Fibroblast of skin of left biceps (primary cell): ENCODE data around the gene ZNF879.

Experiments used
- DNase-seq, 2 experiments: peaks; one replicate each; pipeline ENCODE4 v3.0.0-alpha.2; 2013; ENCODE audit warnings: low read depth in 2 of 2

The ZNF879 gene

DNA sequence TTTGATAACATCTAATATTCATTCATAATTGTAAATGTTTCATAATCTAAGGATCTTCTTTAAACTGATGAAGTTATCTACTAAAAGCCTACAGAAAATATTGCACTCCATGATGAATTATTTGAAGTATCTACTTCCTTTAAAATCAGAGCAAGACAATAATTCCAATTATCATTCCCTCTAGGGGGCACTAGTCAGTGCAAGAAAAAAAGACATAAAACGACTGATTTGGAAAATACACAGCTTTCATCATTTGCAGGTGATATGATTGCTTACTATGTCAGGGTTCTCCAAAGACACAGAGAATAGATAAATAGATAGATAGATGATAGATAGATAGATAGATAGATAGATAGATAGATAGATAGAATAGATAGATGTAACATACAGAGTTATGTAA lies 14.9 kb upstream of the ZNF879 start:
- no peak for DNase-seq

DNA sequence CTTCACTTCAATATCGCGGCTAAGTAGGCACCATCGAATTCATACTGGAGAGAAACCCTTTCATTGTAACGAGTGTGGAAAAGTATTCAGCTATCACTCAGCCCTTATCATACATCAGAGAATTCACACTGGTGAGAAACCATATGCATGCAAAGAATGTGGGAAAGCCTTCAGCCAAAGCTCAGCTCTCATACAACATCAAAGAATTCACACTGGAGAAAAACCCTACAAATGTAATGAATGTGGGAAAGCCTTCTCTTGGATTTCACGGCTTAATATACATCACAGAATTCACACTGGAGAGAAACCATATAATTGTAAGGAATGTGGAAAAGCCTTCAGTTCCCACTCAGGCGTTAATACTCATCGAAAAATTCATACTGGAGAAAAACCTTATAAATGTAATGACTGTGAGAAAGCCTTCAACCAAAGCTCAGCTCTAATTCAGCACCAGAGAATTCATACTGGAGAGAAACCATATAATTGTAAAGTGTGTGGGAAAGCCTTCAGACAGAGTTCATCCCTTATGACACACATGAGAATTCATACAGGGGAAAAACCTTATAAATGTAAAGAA lies 9.5 kb downstream of the ZNF879 start:
- DNase-seq: no peak

DNA sequence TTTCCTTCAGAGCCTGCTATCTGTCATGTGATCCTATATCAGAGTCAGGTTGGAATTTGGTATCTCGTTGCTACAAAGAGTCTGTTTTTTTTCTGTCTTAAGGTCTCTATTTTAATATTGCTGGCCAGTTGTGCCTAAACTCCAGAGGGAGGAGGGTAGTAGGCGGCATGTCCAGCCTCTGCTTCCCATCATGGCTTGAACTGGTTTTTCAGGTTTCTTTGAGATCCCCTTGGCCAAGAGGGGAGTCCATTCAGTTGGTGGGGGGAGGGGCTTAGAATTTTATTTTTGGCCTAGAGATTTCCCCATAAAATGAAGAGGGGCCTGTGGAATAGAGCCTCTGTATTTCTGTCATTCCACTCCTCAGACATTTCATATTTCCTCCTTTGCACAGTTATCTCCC lies 21.2 kb downstream of the ZNF879 start:
- no peak for DNase-seq

DNA sequence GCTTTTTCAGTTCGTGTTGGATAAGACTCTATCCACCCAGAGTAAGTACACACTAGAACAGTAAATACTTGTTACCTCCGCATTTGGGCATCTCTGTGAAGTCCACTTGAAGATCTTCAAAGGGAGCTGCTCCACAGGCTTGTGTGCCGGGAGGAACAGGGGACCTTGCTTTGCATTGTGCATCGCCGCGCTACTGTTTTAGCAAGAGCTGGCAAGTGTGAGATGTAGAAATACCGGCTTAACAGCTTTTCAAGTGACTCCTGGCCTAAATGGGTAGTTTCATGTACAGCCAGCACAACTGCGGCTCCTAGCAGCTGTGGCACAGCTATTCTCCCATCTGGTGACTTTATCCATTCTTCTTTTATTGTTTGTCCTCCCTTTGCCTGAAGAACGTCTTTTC lies 28.2 kb downstream of the ZNF879 start:
- DNase-seq: no peak

DNA sequence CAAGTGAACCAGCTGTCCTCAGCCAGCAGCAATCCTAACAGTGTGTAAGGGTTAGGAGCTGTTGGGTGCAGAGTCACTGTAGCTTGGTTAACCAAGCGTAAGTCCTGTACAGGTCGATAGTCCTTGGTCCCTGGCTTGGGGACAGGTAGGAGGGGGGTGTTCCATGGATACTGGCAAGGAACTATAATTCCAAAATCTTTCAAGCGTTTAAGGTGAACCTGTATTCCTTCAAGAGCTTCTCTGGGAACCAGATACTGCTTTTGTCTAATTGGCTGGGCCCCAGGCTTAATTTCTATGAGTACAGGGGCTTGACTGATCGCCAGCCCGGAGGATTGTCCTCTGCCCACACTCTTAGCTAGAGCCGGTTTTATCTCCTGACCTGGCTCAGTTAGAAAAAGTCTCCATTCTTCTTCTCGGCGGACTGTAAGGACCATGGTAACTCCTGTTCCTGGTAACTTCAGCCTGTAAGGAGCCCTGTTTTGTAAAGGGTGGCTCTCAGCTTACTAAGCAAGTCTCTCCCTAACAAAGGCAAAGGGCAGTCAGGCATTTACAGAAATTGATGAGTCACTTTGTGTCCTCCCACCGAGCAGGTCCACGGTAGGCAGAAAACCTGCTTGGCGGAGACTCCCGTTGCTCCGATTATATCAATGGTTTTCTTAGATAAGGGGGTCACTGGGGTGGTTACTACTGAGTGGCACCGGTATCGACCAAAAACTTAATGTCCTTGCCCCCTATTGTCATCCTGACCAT lies 30.6 kb downstream of the ZNF879 start:
- no peak for DNase-seq

DNA sequence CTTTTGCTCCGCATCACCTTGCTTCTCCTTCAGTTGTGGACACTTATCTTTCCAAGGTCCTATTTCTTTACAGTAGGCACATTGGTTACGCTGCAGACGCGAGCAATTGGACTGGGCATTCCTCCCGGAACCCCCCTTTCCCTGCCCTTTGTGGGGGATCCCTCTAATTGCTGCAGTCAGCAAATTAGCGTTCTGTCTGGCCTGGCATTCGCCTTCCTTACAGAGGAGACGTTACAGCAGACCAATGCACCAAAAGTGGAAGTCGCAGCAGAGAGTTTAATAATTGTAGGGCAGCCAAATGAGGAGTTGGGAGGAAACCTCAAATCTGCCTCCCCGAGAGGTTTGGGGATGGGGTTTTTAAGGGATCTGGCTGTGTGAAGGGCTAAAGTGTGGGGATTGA lies 31.3 kb downstream of the ZNF879 start:
- no peak for DNase-seq

DNA sequence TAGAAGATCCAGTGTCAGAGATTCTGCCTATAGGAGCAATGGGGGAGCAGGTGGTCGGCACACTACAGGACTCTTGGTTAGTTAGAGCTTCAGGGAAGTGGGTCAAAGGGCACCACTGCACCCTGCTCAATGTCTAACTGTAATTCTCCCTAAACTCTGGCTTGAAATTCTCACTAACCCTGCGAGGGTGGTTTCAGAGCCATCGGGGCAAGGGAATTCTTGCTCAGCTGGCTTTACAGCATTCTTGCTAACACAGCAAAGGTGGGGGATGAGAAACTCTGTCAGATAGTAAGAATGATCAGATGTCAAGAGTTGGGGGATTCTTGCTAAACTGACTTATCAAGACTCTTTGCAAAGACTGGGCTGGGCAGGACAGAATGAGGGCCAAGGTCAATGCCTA lies 31.8 kb downstream of the ZNF879 start:
- DNase-seq: no peak

DNA sequence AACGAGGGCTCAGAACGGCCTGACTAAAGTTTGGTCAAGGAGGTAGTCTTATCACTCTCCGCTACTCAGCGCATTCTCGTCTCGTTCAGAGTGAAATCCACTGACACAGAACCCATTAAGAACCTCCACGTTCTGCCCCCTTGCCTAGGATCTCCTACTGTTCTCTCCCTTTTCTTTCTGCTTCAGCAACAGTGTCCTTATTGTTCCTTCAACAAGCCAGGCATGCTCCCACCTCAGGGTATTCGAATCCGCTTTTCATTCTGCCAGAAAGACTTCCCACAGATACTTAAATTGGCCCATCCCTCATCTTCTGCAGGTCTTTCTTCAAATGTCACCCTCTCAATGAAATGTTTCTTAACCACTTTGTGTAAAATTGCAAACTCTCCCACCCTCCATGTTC lies 32.2 kb downstream of the ZNF879 start:
- no peak for DNase-seq

DNA sequence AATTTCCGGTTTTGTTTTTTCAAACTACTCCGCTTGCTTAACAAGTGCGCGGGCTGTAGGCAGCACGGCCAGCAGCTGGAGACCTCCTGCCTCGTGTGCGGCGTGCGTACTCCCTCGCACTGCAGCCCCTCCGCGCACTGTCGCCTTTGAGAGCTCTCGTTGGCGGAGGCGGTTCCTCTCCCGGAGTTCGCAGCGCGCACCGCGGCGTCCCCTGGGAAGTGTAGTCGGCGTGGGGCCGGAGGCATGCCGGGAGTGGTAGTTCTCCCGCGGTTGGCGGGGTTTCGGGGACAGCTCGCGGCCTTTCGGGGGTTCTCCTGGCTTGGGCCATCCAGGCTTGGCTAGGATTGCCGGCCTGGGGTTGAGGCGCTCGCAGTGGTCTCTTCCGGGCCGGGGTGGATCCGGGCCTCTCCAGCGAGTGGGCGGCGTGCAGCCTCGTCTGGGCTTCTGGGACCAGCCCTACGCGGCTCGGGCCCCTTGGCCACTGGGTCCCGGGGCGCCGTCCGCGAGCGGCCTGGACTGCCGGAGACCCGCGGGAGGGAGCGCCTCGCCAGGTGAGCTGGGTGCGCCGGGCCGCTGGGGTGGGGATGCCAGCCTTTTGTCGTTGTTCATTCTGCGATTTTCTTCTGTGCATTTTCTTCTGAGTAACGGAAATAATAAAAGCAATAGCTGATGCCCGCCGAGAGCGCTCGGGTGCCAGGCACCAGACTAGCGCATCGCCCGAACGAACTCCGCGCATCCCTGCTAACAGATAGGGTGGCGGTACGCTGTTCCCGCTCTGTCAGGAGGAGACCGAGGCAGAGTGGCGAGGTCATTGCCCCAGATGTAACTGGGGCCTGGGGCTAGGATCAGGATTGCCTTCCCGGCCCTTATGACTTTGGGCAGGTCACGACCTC lies 36.8 kb downstream of the ZNF879 start, which contains the start of gene ZNF354C:
Gene ZNF354C (plus strand): TSS at position 258 of the 893 bp plus-strand sequence. CDS start 1,696 bp downstream, outside the sequence.
- peak; percentile 75 to 80 for DNase-seq

DNA sequence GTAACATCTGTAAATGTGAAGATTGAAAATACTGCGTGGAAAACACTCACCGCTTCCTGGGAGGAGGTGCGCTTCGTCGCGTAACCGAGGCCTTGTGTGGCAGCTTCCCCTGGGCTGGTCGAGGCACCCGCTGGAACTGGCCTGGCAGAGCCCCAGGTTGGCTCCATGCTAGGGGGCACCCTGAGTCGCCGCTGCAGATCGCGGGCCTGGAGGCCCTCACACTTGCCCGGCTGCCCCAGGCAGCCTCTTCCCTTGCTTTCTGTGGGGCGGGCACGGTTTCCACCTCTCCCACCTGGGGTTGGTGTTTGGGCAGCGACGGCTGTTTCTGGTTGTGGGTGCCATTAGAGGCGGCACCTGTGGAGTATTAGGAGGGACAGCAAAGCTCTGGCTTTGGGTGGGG lies 37.4 kb downstream of the ZNF879 start:
- DNase-seq: no peak

DNA sequence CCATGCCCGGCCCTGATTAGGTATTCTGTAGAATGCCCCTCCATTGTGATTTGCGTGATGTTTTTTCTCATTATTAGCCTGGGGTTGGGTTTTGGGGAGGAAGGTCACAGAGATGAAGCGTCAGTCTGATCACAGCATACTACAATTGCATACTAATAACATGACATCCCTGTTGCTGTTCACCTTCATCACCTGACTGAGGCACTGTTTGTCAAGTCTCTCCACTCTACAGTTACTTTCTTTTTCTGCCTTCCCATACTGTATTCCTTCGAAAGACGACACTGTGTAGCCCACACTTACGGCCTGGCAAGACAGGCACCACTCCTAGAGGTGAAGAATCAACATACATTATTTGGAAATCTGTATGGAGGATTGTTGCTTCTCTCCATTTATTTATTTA lies 42.1 kb downstream of the ZNF879 start:
- DNase-seq: no peak

DNA sequence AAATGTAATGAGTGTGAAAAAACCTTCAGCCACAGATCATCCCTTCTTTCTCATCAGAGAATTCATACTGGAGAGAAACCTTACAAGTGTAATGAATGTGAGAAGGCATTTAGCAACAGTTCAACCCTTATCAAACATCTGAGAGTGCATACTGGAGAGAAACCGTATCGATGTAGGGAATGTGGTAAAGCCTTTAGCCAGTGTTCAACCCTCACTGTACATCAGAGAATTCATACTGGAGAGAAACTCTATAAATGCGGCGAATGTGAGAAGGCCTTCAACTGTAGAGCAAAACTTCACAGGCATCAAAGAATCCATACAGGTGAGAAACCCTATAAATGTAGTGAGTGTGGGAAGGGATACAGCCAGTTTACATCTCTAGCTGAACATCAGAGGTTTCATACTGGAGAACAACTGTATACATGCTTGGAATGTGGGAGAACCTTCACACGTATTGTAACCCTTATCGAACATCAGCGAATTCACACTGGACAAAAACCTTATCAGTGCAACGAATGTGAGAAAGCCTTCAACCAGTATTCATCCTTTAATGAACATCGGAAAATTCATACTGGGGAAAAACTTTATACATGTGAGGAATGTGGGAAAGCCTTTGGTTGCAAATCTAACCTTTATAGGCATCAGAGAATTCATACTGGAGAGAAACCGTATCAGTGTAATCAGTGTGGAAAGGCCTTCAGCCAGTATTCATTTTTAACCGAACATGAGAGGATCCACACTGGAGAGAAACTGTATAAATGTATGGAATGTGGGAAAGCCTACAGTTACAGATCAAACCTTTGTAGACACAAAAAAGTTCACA lies 55.8 kb downstream of the ZNF879 start:
- no peak for DNase-seq

DNA sequence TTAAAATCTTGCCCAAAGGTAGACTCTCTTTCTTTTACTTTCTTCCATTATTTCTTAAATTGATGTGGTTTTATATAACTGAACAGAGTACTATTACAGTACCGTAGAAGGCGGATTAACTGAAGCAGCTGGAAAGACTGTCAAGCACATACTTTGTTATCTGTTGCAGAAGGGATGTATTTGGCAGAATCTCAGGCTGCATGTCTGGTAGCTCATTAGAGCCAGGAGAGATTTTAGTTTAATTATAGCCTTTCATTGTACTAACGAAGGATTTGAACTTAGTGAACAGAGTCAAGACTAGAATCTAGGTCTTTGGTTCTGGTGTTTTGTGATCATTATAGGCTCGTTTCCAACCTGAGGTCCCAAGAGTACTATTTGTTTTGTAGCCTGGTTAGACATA lies 57.1 kb downstream of the ZNF879 start:
- DNase-seq: no peak
